Measurements from ENCODE around the gene ALK.

ALK gene

DNA sequence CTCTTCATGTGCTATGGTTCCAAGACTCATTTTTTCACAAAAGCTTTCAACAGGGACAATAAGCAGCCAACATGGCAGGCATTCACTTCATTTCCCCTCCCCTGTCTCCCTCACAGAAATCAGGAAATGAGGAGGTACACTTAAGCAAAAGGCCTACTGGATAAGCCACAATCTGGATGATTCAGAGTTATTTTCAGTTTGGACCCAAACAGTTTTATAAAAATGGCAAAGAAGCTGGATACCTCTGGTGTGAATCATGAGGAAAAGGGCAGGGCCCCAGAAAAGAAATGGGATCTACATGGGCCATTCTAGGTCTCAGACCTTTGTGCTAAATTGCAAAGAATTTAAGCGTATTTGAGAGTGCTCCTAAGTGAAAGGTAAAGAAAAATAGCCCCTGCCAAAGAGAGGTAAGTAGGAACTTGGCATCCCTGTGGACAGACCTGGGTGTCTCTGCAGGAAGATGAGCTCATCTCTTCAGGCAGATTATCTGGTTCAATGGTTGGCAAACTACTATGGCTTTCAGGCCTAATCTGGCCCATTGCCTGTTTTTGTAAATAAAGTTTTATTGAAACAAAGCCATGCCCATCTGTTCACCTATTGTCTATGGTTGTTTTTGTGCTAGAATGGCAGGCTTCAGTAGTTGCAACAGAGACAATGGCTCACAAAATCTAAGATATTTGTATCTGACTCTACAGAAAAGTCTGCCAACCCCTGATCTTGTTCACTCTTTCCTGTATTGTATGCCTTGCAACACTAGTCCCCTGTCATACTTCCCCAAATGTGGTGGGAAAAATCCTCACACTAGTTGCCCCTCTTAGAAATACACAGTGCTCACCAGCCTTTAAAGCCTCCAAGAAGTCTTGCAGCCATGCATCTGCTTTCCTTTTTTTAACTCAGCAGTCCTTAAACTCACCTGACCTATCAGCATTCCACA is 315.0 kb downstream of the ALK start:
- no peak for DNase-seq

DNA sequence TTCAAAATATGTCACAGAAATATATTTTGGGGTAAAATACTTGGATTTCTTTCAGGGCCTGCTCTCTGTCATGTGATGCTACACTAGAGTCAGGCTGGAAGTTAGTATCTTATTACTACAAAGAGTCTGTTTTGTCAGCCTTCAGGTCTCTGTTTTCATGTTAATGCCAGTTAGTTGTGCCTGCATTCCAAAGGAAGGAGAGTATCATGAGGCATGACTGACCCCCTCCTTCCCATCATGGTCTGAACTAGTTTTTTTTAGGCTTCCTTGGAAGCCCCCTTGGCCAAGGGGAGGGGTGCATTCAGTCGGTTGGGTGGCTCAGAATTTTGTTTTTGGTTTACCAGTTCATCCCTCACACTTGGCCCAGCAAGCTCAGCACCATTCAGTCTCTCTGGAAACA is 318.0 kb downstream of the ALK start:
- DNase-seq: no peak

DNA sequence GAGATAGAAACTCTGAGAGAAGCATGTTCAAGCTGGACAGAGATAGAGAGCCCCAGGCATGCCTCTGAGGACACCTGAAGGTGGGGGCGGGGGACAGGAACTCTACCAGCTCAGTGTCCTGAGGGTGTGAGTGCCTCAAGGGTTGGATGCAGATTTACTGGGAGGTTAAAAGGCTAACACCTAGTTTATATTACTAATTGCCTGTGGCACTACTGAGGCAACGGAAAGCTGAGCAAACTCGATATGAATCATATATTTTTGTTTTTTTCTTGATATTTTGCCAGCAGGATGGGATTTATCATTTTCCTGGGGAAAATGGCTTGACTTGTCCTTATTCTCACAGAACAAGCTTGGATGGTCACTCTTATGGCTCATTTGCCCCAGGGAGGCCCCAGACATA is 319.5 kb downstream of the ALK start:
- no peak for DNase-seq

DNA sequence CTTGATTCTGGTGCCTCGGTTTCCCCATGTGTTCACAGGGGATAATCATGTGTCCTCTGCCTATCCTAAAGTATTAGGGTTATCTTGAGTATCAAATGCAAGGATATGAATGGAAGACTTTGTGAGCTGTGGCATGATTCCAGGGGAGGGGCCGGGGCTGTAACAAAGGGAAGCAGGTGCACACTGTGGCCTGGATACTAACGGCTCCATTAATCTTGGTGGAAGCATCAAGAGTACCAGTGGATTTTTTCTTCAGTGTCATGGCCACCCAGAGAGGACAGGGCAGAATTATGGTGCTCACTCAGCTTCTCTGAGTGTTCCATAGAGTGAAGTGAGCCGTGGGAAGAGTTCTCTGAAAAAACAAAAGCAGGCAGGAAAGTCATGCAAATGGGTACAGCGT is 320.1 kb downstream of the ALK start:
- DNase-seq: no peak

DNA sequence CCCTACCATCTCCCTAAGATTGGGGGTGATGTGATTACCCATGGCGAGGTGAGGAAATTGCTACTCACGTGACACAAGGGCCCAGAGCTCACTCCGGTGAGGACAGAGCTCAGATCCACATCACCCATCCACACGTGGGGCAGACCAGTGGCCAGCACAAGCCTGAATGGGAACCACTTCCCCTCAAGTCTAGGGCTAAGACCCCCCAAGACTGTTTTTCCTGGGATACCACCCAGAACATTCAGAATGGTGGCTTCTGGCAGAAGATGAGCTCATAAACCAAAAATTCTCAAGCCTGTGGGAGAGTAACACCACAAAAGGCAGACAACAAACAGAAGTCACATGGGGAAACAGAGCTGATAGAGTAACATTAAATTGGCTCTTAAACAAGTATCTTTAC is 321.4 kb downstream of the ALK start:
- DNase-seq: no peak

DNA sequence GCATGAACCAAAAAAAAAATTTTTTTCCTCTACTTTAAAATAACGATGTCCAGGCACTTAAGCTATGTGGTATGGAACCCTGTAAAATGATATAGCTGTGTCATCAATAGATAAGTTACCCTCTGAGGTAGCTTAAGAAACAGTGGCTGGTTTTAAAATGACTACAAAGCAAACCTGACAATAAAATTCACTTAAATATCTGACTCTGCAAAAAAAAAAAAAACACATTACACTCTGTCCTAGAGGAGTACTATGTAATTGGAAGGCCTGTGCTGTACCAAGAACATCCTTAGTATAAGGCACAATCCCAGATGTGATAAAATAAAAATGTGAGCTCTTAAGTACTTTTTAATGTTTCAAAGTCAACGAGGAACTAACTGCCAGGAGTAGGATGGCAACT is 322.4 kb downstream of the ALK start:
- DNase-seq: no peak

DNA sequence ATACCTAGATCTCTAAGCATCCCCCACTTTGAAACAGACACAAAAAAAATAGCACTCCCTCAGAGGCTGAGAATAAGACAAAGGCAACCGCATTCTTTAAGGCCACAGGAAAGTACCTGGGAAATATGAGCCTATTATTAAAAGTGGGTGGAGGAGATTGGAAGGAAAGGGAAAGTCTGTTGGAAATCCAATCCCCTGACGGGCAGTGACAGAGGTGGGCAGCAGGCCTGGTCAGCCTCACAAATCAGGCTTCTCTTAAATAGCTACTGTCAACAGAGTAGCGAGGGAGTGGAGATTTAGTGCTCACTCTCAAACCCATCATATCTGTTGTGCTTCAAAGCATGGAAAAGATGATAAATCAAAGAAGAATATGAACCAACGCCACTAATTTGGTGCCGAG is 324.4 kb downstream of the ALK start:
- no peak for DNase-seq

DNA sequence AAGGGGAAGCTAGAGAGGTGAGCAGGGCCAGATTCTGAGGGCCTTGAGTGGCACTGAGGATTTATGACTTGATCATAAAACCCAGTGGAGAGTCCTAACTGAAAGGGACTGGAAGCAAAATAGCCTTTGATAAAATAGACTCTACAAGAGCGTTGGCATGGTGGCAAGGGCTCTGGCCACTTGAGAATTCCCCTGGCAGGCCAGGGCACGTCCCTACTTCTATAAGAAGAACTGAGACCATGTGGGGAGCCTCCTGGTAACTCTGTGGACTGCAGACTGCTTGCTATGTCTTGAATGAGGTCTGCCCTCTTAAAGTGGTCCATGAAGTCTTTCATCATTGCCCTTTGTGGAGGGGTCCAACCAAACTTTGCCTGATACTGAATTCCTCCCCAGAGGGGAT is 324.8 kb downstream of the ALK start:
- DNase-seq: no peak

DNA sequence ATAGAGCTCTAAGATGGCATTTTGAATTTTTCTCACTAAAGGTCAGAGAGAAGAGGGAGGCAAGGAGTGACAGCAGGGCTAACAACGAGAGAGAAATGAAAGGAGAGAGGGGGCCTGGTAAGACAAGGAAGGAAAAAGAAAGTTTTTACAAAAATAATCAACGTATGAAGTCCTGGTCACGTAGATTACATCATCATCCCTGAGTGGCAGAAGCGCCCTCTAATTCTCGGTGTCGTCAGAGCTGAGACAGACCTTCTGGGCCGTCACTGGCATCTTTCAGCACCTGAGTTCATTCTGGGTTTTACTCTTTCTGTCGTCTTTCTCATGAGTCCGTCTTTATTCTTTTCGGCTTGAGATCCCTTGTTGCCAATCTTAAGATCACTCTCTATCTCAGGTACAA is 329.8 kb downstream of the ALK start:
- DNase-seq: no peak

DNA sequence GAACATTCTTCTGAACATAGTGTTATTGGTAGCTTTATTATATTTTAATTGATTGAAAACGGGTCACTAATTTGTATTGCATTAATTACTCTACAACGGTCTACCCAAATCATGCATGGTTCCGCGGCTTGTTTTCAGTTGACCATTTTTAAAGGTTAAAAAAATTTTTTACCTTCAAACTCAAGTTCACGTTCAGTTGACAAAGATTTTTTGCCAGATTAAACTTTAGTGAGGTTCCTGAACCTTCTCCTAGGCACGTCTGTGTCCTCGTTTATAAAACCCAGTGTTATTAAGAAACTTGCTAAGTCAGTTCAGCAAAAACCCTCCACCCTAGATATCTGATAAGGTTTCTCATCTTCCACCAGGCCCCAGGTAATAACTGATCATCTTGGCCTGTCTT is 331.2 kb downstream of the ALK start:
- DNase-seq: no peak

DNA sequence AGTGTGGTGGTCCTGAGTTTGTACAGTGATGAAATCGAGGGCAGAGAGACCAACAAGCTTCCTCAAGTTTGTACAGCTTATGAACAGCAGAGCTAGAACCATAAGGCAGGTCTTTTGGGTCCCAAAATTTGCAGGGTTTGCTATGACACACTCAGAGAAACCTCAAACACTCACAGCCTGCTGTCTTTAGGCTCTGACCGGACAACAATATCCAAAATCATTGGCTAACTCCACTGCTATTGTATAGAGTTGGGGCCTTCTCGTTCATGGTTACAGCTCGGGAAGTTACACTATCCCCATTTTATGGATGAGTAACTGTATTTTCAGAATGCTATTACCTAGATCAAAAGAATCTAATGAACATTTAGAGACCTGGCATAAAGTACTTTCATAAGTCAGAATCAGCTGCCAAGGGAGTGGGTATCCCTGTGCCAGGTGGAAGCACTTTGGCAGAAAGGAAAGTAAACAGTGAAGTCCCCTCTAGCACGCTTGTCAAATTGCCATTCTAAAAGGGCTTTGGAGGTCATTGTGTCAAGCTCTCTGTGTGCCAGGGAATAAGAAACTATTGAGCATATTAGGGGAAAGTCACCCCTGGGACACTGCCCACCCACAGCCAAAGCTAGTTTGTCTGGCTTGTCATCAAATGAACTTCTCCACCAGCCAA is 331.8 kb downstream of the ALK start:
- DNase-seq: no peak

DNA sequence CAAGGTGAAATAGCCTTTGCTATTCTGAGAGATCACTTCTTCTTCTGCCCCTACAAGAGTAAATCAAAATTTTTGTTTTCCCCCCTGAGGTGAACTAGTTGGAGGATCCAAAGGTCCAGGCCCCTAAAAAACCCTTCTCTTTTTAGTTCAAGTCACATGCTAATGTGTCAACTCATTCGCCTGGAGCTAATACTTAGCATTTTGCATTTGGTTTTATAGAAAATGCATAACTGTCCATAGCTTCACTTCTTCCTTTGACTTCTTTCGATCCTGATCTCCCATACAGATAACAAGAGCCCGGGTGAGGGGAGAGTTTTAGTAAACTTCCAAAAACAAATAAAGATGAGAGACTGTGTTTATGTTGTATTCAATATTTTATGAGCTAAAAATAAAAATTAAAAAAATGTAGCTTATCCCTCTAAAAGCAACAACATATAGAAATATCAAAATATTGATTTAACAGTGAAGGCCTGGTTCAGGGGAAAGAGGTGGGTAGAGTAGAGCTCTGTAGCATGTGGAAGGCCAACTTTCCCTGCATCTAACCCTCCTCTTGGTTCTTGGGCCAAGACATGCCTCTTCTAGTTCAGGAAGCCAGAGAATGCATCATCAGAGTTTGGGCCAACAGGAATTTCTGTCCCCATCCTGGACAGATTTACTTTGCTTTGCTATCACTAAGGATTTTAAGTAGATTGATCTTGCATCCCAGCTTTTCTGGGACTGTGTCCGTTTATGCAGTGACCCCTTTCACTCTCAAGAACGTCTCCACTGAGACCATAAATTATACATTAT is 333.8 kb downstream of the ALK start:
- no peak for DNase-seq

DNA sequence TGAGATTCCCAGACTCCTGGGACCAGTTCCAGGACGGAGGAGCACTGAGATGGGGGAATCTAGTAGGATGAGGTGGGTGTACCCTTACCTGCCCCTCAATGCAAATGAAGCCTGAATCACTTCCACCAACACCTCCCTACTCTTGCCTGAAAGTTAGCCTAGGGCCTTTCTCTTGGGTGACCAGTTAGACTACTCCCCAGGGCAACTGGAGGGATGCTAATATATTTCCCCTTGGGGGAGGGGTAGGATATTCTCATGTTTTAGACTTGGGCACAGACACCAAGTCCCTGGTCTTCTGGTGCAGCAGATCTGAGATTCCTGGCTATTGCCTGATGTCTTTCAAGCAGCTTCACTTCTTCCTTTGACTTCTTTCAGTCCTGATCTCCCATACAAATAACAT is 334.5 kb downstream of the ALK start:
- DNase-seq: no peak

DNA sequence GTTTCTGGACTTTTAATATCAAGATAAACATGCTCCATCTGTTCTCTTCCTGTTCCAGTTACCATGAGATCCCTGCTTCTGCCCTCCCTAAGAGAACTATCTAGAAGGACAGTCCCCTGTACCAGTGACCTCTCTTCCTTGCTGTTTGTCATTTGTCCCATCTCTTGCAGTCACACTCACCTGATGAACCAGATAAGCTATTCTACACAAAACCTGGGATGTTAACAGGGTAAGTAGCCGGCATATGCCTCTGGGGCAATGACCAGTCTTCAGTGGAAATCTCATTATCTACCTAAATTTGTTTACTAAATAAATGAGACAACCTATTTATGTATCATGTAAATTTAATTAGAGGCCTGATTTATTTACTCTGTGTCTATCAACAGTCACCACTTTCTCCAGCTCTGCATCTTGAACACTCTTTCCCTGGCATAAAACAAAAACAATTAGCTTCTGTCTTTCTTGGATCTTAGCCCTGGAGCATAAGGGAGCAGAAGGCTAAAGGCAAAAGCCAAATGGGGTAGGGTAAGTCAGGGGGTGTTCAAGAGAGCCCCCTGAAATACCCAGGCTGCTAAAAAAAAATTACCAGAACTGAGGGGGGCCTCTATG is 337.7 kb downstream of the ALK start:
- no peak for DNase-seq

DNA sequence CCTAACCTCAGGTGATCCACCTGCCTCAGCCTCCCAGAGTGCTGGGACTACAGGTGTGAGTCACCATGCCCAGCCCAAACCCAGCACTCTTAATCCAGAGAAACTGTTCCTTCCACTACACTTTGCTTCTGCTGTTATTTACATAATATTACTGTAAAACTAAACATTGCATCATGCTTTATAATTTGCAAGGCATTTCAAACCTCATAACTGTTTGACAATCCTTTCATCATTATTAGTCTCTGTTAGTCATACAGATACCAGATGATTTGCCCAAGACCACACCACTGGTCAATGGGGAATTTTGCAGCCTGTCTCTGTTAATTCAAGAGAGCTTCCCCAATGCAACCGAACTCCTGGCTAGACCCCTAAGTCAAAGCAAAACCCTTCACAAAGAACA is 338.3 kb downstream of the ALK start:
- DNase-seq: no peak

DNA sequence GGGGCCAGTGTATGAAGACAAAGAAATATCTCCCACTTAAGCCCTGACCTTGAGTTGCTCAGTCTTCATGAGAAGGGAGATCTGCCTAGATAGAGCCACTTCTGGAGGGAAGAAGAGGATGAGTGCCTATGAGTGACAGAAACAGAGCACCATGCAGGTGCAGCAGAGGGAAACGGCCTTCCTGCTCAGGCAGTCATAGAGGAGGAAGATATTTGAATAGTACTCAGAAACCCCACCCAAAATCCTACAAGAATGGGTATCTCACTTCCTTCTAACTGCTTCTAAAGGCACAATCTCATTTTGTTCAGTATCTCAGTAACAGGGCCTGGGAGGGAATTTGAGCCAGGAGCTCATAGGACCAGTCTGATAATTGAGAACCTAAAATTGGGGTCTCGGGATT is 339.3 kb downstream of the ALK start:
- DNase-seq: no peak

DNA sequence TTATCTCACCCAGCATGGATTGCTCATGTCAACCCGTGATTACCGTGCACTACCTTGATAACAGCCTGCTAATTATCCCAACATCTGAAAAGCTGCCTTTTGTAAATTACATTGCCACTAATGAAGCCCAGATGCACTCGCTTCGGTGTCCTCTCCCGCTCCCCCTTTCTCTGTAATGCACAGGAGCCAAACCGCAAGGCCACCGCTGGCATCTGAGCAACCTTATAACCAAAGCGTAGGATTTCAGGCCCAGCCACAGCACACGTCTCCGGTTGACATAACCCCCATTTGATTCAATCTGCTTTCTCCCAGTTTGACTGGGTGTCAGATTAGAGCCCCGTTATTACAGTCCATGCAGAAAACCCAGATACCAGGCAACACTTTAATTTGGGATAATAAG is 341.2 kb downstream of the ALK start:
- DNase-seq: no peak

DNA sequence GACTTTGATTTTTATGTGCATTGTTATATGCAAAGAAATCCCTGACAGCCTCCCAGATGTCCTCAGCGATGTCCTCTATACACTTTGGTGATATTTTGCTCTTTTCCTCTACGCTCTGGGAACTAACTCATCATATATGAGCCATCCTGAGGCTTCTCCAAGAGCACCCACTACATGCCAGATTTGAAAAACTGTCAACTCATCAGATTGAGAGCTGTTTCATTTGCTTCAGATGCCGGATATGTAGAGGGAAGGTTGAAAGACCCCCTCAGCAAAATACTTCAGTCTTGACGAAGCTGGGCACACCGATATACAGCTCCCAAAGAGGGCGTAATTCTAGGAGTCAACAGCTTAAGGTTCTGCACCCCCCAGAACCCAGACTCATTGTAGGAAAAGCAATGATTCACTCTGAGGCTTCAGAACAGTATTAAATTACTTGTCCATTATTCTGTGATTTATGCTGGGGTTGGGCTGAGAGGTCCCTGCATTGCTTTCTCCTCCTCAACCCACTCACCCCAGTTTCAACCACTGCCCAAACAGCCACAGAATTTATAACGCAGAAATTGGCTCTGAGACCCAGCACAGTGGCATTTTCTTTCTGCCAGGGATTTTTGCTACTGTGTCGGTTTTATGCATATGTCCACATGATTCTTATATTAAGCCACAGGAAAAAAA is 341.8 kb downstream of the ALK start:
- DNase-seq: no peak

DNA sequence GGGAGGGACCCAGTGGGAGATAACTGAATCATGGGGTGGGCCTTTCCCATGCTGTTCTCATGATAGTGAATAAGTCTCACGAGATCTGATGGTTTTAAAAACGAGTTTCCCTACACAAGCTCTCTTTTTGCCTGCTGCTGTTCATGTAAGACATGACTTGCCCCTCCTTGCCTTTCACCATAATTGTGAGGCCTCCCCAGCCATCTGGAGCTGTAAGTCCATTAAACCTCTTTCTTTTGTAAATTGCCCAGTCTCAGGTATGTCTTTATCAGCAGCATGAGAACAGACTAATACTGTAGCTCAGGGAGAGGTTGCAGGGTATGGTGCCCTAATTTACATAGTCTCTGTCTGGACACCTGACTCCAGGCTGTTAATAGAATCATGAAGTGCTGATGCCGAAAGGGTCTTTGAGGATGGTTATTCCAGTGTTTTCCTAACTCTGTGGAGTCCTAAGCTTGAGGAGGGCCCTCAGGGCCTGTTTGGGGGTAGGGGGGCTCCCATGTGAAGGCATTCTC is 343.2 kb downstream of the ALK start:
- DNase-seq: no peak

DNA sequence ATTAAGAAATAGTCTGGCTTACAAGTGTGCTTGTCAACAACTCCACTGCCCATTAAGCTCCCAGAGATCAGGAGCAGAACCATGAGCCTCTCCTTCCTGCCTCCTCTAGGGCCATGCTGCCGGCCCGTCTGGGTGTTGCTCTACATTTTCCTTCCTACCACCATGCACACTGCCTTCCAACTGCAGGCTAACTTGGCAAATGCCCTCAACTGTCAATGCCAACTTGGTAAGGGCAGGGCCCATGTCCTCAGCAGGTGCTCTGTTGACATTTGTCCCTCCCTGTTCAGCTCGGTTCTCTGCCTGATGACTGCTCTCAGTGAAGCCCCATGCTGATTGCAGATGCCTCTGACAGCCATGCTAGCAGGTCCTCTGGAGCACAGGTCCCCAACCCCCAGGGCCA is 345.2 kb downstream of the ALK start:
- no peak for DNase-seq

DNA sequence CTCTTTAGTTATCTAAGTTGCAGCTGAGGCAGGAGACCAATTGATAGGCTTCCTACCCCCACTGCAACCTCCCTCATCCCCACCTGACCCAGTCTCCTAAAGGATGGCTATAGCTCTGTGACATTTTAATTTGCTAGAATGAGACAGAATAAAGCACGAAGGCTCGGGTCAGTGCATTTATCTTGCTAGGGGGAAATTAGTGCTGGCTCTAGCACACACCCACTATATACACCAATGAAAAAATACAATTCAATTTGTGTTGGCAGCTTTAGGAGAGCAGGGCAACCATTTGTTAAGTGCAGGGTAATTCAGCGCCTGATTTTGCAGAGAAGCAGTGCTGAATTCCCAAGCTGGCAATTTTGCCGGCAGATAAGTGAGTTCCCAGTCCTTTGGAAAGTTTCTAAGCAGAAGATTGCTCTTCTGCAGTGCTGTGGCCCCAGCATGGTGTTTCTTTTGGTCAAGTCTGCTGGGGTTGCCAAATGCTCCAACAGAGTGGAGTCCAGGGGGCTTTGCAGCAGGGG is 346.0 kb downstream of the ALK start:
- DNase-seq: no peak

DNA sequence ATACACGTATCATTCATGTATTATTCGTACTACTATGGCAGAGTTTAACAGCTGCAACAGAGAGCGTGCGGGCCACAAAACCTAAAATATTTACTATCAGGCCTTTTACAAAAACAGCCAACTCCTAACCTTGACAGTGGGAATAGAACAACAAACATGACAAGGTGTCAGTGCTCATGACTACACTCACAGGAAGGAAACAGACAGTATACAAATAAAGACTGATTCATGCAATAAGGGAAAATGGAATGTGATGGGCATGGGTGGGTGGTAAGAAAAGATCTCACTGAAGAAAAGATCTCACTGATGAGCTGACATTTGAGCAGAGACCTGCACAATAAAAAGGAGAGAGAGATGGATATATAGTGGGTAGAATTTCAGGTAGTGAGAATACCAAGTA is 347.8 kb downstream of the ALK start:
- DNase-seq: no peak
